GM20000 (cell line): ENCODE results near the gene GLYAT.

Experiments used
- DNase-seq: peaks from one replicate; pipeline ENCODE4 v3.0.0; 2012; ENCODE audit warnings: low spot score
- TF ChIP-seq, protein P1 (sequence below): IDR thresholded peaks from 2 replicates; pipeline ENCODE4 v1.5.1; 2012; ENCODE audit warnings: mild to moderate bottlenecking, control low read depth; ENCODE audit errors: extremely low read depth, missing control alignments

GLYAT gene

DNA sequence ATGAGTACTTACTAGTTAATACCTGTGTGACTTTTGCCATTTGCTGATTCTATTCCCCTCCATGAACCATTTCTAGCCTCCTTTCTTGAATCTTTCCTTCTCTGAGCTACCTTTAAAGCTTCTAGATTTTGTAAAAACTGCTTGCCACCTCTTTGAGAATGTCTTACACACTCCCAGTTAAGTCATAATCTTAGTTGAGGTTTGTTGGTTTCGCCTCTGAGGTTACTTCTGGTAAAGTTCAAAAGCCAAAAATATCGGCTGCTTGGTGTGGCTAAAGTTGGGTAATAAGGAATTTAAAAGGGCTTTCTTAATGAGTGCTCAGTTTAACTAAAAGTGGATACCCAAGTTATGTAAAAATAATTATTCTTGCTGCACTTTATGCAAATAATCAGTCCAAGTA is 10.4 kb upstream of the GLYAT start:
- TF ChIP-seq, protein P1, sequence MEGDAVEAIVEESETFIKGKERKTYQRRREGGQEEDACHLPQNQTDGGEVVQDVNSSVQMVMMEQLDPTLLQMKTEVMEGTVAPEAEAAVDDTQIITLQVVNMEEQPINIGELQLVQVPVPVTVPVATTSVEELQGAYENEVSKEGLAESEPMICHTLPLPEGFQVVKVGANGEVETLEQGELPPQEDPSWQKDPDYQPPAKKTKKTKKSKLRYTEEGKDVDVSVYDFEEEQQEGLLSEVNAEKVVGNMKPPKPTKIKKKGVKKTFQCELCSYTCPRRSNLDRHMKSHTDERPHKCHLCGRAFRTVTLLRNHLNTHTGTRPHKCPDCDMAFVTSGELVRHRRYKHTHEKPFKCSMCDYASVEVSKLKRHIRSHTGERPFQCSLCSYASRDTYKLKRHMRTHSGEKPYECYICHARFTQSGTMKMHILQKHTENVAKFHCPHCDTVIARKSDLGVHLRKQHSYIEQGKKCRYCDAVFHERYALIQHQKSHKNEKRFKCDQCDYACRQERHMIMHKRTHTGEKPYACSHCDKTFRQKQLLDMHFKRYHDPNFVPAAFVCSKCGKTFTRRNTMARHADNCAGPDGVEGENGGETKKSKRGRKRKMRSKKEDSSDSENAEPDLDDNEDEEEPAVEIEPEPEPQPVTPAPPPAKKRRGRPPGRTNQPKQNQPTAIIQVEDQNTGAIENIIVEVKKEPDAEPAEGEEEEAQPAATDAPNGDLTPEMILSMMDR = no peak
- DNase-seq = no peak

DNA sequence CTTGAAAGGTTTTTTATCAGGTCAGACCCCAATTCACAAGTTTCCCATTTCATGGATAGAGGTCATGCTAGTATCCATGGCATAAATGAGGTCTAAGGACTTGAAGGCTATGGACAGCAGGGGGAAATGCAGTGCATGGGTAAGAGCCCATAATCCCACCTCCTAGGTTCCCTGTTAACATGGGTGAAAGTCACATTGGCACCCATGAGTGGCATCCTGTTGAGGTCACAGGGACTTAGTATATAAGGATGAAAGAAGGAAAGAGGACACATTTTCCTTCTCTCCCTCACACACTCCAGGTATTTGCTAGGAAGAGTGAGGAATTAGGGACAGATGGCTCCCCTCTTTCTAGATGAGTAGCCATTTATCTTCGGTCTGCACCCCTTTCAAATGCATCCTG is 9.4 kb upstream of the GLYAT start:
- DNase-seq = no peak
- TF ChIP-seq, protein P1 = no peak

DNA sequence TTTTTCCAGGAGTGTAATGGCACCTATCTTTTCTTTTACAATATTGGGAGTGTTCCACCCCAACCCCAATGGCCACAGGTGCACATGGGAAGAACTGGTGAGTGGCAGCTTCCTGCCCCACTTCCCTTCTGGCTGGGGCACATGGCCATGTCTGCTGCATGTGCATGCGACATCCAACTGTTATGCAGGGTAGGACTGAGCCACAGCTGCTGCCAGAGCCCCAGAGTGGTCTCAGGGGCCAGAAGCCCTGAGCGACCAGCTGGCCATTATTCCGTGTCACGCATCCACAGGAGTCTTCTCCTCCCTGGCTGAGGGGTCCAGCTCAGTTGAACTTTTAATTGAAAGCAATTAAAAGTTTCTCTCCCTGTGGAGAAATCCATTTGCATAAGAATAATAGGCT is 8.7 kb upstream of the GLYAT start:
- no peak for DNase-seq
- TF ChIP-seq, protein P1 = no peak

DNA sequence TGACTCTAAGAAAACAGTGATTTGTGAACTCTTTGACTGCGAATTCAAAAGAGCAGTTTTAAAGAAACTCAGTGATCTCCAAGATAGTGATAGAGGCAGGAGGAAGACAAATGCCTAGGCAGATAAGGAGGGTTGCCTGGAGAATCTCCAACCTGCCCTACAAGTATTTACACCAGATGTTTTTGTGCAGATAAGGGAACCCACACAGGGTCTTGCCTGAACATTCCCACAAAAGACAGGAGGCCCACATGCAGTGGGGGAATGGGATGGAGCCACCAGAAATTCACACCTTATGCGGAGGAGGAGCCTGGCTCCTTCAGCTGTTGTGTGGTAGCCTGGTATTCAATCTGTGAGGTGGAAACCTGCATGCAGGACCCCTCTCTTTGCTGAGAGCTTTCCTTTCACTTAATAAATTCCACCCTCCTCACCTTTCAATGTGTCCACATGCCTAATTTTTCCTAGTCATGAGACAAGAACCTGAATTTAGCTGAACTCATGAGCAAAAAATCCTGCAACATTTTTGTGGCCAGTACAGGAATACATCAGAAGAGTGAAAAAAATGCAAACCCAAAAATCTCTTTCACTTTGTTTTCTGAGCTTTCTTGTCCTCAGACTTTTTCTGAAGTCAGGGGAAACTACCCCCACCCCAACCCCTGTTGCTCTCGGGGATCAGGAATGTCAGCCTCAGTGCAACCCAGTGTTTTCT is 8.1 kb upstream of the GLYAT start:
- TF ChIP-seq, protein P1 = no peak
- no peak for DNase-seq

DNA sequence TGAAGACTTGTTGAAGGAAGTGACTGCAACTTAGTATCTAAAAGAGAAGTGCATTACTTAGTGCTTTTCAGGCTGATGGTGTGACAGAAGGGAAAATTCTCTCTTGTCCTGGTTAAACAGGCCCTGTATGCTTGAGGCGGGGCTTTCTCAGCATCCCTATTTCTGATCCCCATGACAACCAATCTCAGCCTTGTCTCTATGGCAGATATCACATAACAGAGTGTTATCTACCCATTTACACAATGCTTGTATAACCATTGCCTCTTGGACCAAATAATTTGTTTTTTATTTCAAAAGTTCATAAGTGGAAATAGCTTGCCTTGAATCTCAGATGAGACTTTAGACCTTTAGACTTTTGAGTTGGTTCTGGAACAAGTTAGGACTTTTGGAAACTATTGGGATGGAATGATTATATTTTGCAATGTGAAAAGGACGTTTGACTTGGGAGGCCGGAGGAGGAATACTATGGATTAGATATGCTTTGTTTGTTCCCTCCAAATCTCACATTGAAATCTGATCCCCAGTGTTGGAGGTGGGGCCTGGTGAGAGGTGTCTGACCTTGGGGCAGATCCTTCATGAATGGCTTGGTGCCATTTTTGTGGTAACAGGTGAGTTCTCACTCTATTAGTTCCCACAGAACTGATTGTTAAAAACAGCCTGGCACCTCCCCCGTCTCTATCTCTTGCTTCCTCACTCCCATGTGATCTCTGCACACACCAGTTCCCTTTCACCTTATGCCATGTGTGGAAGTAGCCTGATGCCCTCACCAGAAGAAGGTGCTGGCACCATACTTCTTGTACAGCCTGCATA is 3.1 kb upstream of the GLYAT start:
- DNase-seq = no peak
- TF ChIP-seq, protein P1 = no peak

DNA sequence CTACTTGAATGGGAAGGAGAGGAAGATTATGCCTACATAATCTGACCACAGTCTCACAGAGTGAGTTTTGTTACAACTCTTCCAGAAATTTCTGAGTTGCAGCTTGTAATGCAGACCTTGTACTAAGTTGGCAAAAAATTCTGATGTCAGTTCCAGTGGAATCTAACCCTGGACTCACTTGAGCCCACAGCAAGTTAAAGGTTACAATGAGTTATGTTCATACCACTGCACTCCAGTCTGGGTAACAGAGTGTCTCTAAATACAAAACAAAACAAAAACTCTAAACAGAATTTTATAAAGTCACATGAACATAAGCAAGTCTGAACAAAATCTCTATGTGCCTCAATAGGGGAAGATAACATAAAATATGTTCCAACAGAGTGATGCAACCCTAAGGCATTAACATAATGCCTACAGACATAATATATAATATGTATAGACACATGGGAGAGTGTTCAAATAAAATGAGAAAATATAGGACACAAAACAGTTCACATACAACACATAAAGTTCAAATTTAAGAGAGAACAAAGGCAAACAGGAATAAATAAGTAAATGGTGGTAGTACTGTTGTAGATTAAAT is 1.1 kb downstream of the GLYAT start:
- TF ChIP-seq, protein P1 = no peak

DNA sequence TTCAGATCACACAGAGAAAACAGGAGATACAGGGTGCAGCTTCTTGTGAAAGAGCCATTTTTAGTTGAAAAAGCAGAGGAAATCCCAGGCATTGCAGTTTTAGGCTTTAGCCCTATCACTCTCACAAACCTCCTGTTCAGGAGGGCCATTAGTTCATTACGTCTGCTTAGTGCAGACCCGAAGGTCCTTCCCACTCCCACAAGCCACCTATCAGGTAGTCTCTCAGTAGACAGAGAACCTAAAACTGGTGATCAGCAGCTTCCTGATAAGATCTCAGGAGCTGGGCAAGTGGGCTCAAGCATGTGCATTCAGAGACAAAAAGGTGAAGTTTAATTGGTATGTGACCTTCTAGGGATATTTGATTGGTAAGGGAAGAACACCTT is 4.3 kb downstream of the GLYAT start:
- DNase-seq = no peak
- TF ChIP-seq, protein P1 = no peak

More for the DNA sequence above, 1.1 kb downstream of the GLYAT start:
- DNase-seq = no peak
